ENCODE data around the gene CTSF.

DNA sequence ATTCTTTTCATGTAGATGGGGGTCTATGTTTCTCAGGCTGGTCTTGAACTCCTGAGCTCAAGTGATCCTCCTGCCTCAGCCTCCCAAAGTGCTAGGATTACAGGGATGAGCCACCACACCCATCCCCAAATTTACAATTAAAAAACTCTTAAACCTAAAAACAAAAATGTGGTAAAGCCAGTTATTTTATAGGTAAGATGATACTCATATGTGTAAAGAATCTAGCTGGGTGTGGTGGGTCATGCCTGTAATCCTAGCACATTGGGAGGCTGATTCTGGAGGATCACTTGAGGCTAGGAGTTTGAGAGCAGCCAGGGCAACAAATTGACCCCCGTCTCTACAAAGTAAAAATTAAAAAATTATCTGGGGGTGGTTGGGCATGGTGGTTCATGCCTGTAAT is 44.1 kb upstream of the CTSF start:
- no peak for TF ChIP-seq NFIC (IDR thresholded peaks at IDR 0.05)
- no peak for TF ChIP-seq TAF1 (IDR thresholded peaks at IDR 0.05; ENCODE audit: low read depth)
- TF ChIP-seq MAX (IDR thresholded peaks at IDR 0.05): no peak
- no peak for TF ChIP-seq TCF12 (IDR thresholded peaks at IDR 0.05; ENCODE audit: low read depth)
- TF ChIP-seq EGR1 (IDR thresholded peaks at IDR 0.05): no peak
